ENCODE data around the gene TXNDC11. TPM values are rescaled to one million over a fixed set of nuclear protein-coding genes. Genes with fewer than 3 reads are reported as not detected.
A peak's percentile ranks its signal among the peaks of the same experiment; 100 is the strongest.

The TXNDC11 gene
- total RNA-seq, 2 donors from 2014 or later, result 75.0 to 96.9 TPM

GRCh38 chr16:11717811-11718210 lies 24.8 kb downstream of the TXNDC11 start:
- TF ChIP-seq POLR2AphosphoS5 (IDR thresholded peaks at IDR 0.05) (no peak), CTCF (IDR thresholded peaks at IDR 0.05) (no peak), POLR2A (IDR thresholded peaks at IDR 0.05) (no peak)
- no peak for DNase-seq (ENCODE audit: low spot score)
- no peaks in the 10 kb centered on the region for H3K36me3 ChIP-seq
- no peak overlapping the region for H3K4me3 ChIP-seq
- intact Hi-C loops (cut with DNase I), result loop anchor here (5.0 kb wide), 1 partner anchor 186 kb away; no protein-coding TSS in a partner anchor
- H3K9me3 ChIP-seq, result no peaks in the 10 kb centered on the region
- no peak overlapping the region for H3K27ac ChIP-seq
- H3K27me3 ChIP-seq (replicated peaks; ENCODE audit: insufficient read depth), result no peaks in the 10 kb centered on the region
- no peaks in the 10 kb centered on the region for H3K4me1 ChIP-seq (replicated peaks)
- 74% methylated on average over 5 of the region's 5 CpGs for WGBS

- Histone ChIP-seq H3K36me3 (no peaks in the 10 kb centered on the region), H3K4me1 (replicated peaks) (no peaks in the 10 kb centered on the region), H3K27ac (peak overlapping the region in 1 of 2 donors; percentile 44), H3K9me3 (no peaks in the 10 kb centered on the region), H3K27me3 (replicated peaks; ENCODE audit: insufficient read depth) (no peaks in the 10 kb centered on the region), H3K4me3 (no peak overlapping the region)
- intact Hi-C loops (cut with DNase I), result loop anchor here (5.0 kb wide), 1 partner anchor 184 kb away; no protein-coding TSS in a partner anchor
- no peak for DNase-seq (ENCODE audit: low spot score)
- no peak for TF ChIP-seq CTCF (IDR thresholded peaks at IDR 0.05)
- no peak for TF ChIP-seq POLR2A (IDR thresholded peaks at IDR 0.05)
- no peak for TF ChIP-seq POLR2AphosphoS5 (IDR thresholded peaks at IDR 0.05)
These were observed 26.3 kb downstream of the TXNDC11 start for GRCh38 chr16:11716336-11716735.

GRCh38 chr16:11715246-11715947 lies 27.3 kb downstream of the TXNDC11 start:
- TF ChIP-seq POLR2A (IDR thresholded peaks at IDR 0.05) (no peak), CTCF (IDR thresholded peaks at IDR 0.05) (peak in 1 of 4 experiments; percentile 7)
- Histone ChIP-seq H3K27me3 (replicated peaks; ENCODE audit: insufficient read depth) (no peaks in the 10 kb centered on the region), H3K27ac (peak overlapping the region in 1 of 2 donors; percentile 44), H3K4me1 (replicated peaks) (no peaks in the 10 kb centered on the region), H3K9me3 (no peaks in the 10 kb centered on the region), H3K4me3 (no peak overlapping the region), H3K36me3 (no peaks in the 10 kb centered on the region)
- no peak for DNase-seq (ENCODE audit: low spot score)
- 78% methylated on average over 8 of the region's 8 CpGs for WGBS
- intact Hi-C loops (cut with DNase I), result loop anchor here (2.0 to 5.0 kb wide), 2 partner anchors 183 to 319 kb away; no protein-coding TSS in a partner anchor

- DNase-seq (ENCODE audit: low spot score), result no peak
- 95% methylated on average over 3 of the region's 3 CpGs for WGBS
- TF ChIP-seq POLR2AphosphoS5 (IDR thresholded peaks at IDR 0.05) (no peak), POLR2A (IDR thresholded peaks at IDR 0.05) (no peak), CTCF (IDR thresholded peaks at IDR 0.05) (no peak)
- no peaks in the 10 kb centered on the region for H3K9me3 ChIP-seq
- no peaks in the 10 kb centered on the region for H3K4me1 ChIP-seq (replicated peaks)
- no peaks in the 10 kb centered on the region for H3K36me3 ChIP-seq
- no peak overlapping the region for H3K4me3 ChIP-seq
- H3K27me3 ChIP-seq (replicated peaks; ENCODE audit: insufficient read depth), result no peaks in the 10 kb centered on the region
- intact Hi-C loops (cut with DNase I), result loop anchor here (5.0 kb wide), 1 partner anchor 40 kb away; no protein-coding TSS in a partner anchor
- H3K27ac ChIP-seq, result no peak overlapping the region
These were observed 30.5 kb downstream of the TXNDC11 start for GRCh38 chr16:11712122-11712521.

- 76% methylated on average over 4 of the region's 4 CpGs for WGBS
- Histone ChIP-seq H3K4me1 (replicated peaks) (peaks cover 1% of the 10 kb centered on the region), H3K4me3 (no peak overlapping the region), H3K27me3 (replicated peaks; ENCODE audit: insufficient read depth) (no peaks in the 10 kb centered on the region), H3K27ac (peak overlapping the region in 1 of 2 donors; percentile 12), H3K9me3 (no peaks in the 10 kb centered on the region), H3K36me3 (no peaks in the 10 kb centered on the region)
- no peak for DNase-seq (ENCODE audit: low spot score)
- TF ChIP-seq POLR2AphosphoS5 (IDR thresholded peaks at IDR 0.05) (no peak), CTCF (IDR thresholded peaks at IDR 0.05) (no peak), POLR2A (IDR thresholded peaks at IDR 0.05) (no peak)
- intact Hi-C loops (cut with DNase I), result loop anchor here (5.0 kb wide), 1 partner anchor 39 kb away; no protein-coding TSS in a partner anchor
These were observed 31.0 kb downstream of the TXNDC11 start for GRCh38 chr16:11711662-11712061.

Data from prostate gland (tissue), 2 donors.